Stimulated activated CD4-positive, alpha-beta T cell treated with anti-CD3 and anti-CD28 coated beads, Interleukin-1b, Interleukin-23, amount 100 ng/mL, for 1 hour (primary cell): Measurements from ENCODE around the gene GARNL3.

Experiments
- DNase-seq, 2 donors: peaks; one replicate each; pipeline ENCODE4 v3.0.0-alpha.2; 2020; ENCODE audit warnings: low read depth in 2 of 2

GARNL3 gene

GRCh38 chr9:127313042-127313560 is 48.5 kb downstream of the GARNL3 start:
- no peak for DNase-seq

- DNase-seq = no peak
These were observed 50.3 kb downstream of the GARNL3 start for GRCh38 chr9:127314911-127315310.

GRCh38 chr9:127316586-127317323 is 52.2 kb downstream of the GARNL3 start:
- DNase-seq = no peak

- no peak for DNase-seq
These were observed 54.1 kb downstream of the GARNL3 start for GRCh38 chr9:127318651-127319167.

- DNase-seq = no peak
These were observed 55.0 kb downstream of the GARNL3 start for GRCh38 chr9:127319366-127320114.

GRCh38 chr9:127320115-127320378 is 55.5 kb downstream of the GARNL3 start:
- DNase-seq = no peak

- no peak for DNase-seq
These were observed 58.8 kb downstream of the GARNL3 start for GRCh38 chr9:127323393-127323792.

- no peak for DNase-seq
These were observed 65.9 kb downstream of the GARNL3 start for GRCh38 chr9:127330501-127330900.

GRCh38 chr9:127333221-127334064 is 68.9 kb downstream of the GARNL3 start:
- no peak for DNase-seq

- DNase-seq = no peak
These were observed 70.2 kb downstream of the GARNL3 start for GRCh38 chr9:127334725-127335124.

GRCh38 chr9:127336086-127336485 is 71.5 kb downstream of the GARNL3 start:
- DNase-seq = no peak

GRCh38 chr9:127336506-127337352 is 72.2 kb downstream of the GARNL3 start:
- DNase-seq = no peak

- DNase-seq = no peak
These were observed 76.1 kb downstream of the GARNL3 start for GRCh38 chr9:127340721-127341120.

GRCh38 chr9:127341152-127341551 is 76.6 kb downstream of the GARNL3 start:
- DNase-seq = no peak

- DNase-seq = no peak
These were observed 79.9 kb downstream of the GARNL3 start for GRCh38 chr9:127344368-127345000.

GRCh38 chr9:127345566-127345965 is 81.0 kb downstream of the GARNL3 start:
- DNase-seq = no peak

GRCh38 chr9:127346584-127346983 is 82.0 kb downstream of the GARNL3 start:
- no peak for DNase-seq

- DNase-seq = no peak
These were observed 83.5 kb downstream of the GARNL3 start for GRCh38 chr9:127347831-127348776.

- no peak for DNase-seq
These were observed 85.0 kb downstream of the GARNL3 start for GRCh38 chr9:127349483-127350113.
